SK-N-SH treated with all-trans-retinoic acid at 6 μM for 48 hours (cell line): ENCODE results near the gene CACNA2D3.

Source experiments
- ATAC-seq: fragments of 200-7000 bp; cut with Tn5 transposase; 3 replicates; pipeline ENCODE4 v1.9.1; 2020; ENCODE audit warnings: mild to moderate bottlenecking, moderate library complexity
- ARNTL ChIP-seq: fragments of 450-650 bp; formaldehyde crosslinking; IDR thresholded peaks from 2 replicates; pipeline ENCODE4 v1.5.0; 2020; ENCODE audit warnings: low read depth, mild to moderate bottlenecking, moderate library complexity, borderline replicate concordance
- BACH2 ChIP-seq: fragments of 250-450 bp; sonication (Bioruptor Pico); IDR thresholded peaks from 2 replicates; pipeline ENCODE4 v1.9.0; 2021; ENCODE audit warnings: mild to moderate bottlenecking, borderline replicate concordance
- CSDC2 ChIP-seq: fragments of 250-450 bp; sonication (Bioruptor Pico); IDR thresholded peaks from 2 replicates; pipeline ENCODE4 v1.5.0; 2020; ENCODE audit warnings: mild to moderate bottlenecking, moderate library complexity
- ESRRG ChIP-seq: fragments of 250-450 bp; sonication (Bioruptor Pico); IDR thresholded peaks from 2 replicates; pipeline ENCODE4 v1.6.1; 2021; ENCODE audit warnings: mild to moderate bottlenecking
- GLIS3 ChIP-seq: fragments of 250-450 bp; sonication (Bioruptor Pico); IDR thresholded peaks from 2 replicates; pipeline ENCODE4 v1.5.0; 2020; ENCODE audit warnings: mild to moderate bottlenecking, moderate library complexity
- ISL1 ChIP-seq: fragments of 250-450 bp; sonication (Bioruptor Pico); IDR thresholded peaks from 2 replicates; pipeline ENCODE4 v2.1.2; 2022; ENCODE audit warnings: mild to moderate bottlenecking, moderate library complexity
- OSR1 ChIP-seq: fragments of 250-450 bp; sonication (Bioruptor Pico); IDR thresholded peaks from 2 replicates; pipeline ENCODE4 v1.8.0; 2022; ENCODE audit warnings: moderate library complexity, mild to moderate bottlenecking, inconsistent platforms
- PPARA ChIP-seq: fragments of 250-450 bp; sonication (Bioruptor Pico); IDR thresholded peaks from 2 replicates; pipeline ENCODE4 v1.5.0; 2020; ENCODE audit warnings: mild to moderate bottlenecking, borderline replicate concordance
- RARB ChIP-seq: fragments of 250-450 bp; sonication (Bioruptor Pico); IDR thresholded peaks from 2 replicates; pipeline ENCODE4 v1.8.0; 2021; ENCODE audit warnings: mild to moderate bottlenecking, moderate library complexity
- SNAI2 ChIP-seq: fragments of 250-450 bp; sonication (Bioruptor Pico); IDR thresholded peaks from 2 replicates; pipeline ENCODE4 v1.5.0; 2020; ENCODE audit warnings: mild to moderate bottlenecking, moderate library complexity
- TCF4 ChIP-seq: fragments of 250-450 bp; sonication (Bioruptor Pico); IDR thresholded peaks from 2 replicates; pipeline ENCODE4 v1.8.0; 2021; ENCODE audit warnings: mild to moderate bottlenecking, moderate library complexity, borderline replicate concordance
- TOX ChIP-seq: fragments of 250-450 bp; sonication (Bioruptor Pico); IDR thresholded peaks from 2 replicates; pipeline ENCODE4 v1.8.0; 2021; ENCODE audit warnings: mild to moderate bottlenecking, moderate library complexity, borderline replicate concordance
- ZC3H10 ChIP-seq: fragments of 250-450 bp; sonication (Bioruptor Pico); IDR thresholded peaks from 2 replicates; pipeline ENCODE4 v1.5.1; 2021; ENCODE audit warnings: mild to moderate bottlenecking, moderate library complexity
- ZFP3 ChIP-seq: fragments of 250-450 bp; sonication (Bioruptor Pico); IDR thresholded peaks from 2 replicates; pipeline ENCODE4 v1.5.0; 2020; ENCODE audit warnings: mild to moderate bottlenecking, moderate library complexity
- ZFP30 ChIP-seq: fragments of 450-650 bp; formaldehyde crosslinking; IDR thresholded peaks from 2 replicates; pipeline ENCODE4 v1.5.0; 2022; ENCODE audit warnings: mild to moderate bottlenecking, moderate library complexity
- ZNF565 ChIP-seq: fragments of 450-650 bp; formaldehyde crosslinking; conservative IDR thresholded peaks from 2 replicates; pipeline ENCODE4 v1.5.0; 2020; ENCODE audit warnings: low read depth, mild to moderate bottlenecking, moderate library complexity
- ZNF70 ChIP-seq: fragments of 450-650 bp; formaldehyde crosslinking; IDR thresholded peaks from 2 replicates; pipeline ENCODE4 v1.5.0; 2020; ENCODE audit warnings: mild to moderate bottlenecking, moderate library complexity
- ZNF8 ChIP-seq: fragments of 450-650 bp; formaldehyde crosslinking; IDR thresholded peaks from 2 replicates; pipeline ENCODE4 v1.5.0; 2020; ENCODE audit warnings: mild to moderate bottlenecking, moderate library complexity
- TF ChIP-seq, protein P1 (sequence below): fragments of 250-450 bp; sonication (Bioruptor Pico); IDR thresholded peaks from 2 replicates; pipeline ENCODE4 v1.5.0; 2020; ENCODE audit warnings: mild to moderate bottlenecking, moderate library complexity
- TF ChIP-seq, protein P2 (sequence below): fragments of 250-450 bp; sonication (Bioruptor Pico); IDR thresholded peaks from 2 replicates; pipeline ENCODE4 v1.8.0; 2021; ENCODE audit warnings: low read depth, mild to moderate bottlenecking, moderate library complexity, borderline replicate concordance
- TF ChIP-seq, protein P3 (sequence below): fragments of 250-450 bp; sonication (Bioruptor Pico); IDR thresholded peaks from 2 replicates; pipeline ENCODE4 v1.5.1; 2020; ENCODE audit warnings: low read depth, mild to moderate bottlenecking, moderate library complexity
- TF ChIP-seq, protein P4 (sequence below): fragments of 250-450 bp; sonication (Bioruptor Pico); IDR thresholded peaks from 2 replicates; pipeline ENCODE4 v1.5.1; 2021; ENCODE audit warnings: mild to moderate bottlenecking, moderate library complexity
- TF ChIP-seq, protein P5 (sequence below): fragments of 250-450 bp; sonication (Bioruptor Pico); IDR thresholded peaks from 2 replicates; pipeline ENCODE4 v1.8.0; 2020; ENCODE audit warnings: mild to moderate bottlenecking, moderate library complexity, borderline replicate concordance

Gene CACNA2D3

DNA sequence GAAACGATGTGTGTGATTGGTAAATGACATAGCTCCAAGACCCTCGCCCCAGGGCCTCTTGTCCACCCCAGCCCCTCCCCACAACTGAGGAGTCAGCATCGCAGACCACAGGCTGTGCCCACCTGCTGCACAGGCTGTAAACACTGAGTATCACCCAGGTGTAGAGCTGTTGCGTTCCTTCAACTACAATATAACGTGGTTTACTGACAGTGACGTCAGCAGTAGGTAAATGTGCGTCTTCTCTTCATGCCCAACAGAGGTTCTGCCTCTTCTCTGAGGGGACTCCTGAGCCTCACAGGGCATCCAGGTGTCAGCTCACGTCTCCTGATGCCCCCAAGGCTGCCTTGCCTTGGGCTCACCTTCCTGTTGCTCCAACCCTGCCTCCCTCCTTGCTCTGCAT is 395.1 kb downstream of the CACNA2D3 start:
- TF ChIP-seq TOX (CRISPR knock-in tag), result no peak
- no peak for ATAC-seq

DNA sequence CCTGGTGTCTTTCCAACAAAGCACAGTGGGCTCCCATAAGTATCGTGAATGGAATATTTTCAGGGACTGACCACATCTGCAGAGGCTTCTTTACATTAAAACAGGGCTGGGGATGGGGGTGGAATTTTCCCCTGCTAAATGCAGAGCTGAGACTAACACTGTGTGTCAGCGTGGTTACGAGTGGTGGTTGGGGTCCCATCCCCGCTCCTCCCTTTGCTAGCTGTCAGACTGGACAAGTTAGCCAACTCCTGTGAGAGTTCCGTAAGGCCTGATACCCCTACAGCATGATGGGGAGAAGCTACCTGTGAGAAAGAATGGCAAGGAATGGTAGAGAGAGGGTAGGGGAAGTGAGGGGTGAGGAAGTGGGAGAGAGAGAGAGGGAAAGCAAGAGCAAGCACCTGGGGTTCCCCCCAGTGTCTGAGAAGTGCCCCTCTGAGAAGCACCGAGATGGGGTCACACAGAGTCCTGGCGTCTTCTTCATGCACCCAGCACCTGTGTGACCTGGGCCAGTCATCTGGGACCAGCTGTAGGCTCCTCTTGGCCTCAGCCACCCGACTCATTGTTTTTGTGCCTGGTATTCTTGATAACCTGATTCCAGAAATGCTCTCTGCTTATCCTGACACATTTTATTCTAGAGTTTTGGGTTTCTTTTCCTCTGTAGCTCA is 395.8 kb downstream of the CACNA2D3 start:
- ATAC-seq, result no peak
- TF ChIP-seq ESRRG (CRISPR knock-in tag) (no peak), ZFP30 (CRISPR knock-in tag) (no peak), PPARA (CRISPR knock-in tag) (no peak)
- TF ChIP-seq, protein P1, sequence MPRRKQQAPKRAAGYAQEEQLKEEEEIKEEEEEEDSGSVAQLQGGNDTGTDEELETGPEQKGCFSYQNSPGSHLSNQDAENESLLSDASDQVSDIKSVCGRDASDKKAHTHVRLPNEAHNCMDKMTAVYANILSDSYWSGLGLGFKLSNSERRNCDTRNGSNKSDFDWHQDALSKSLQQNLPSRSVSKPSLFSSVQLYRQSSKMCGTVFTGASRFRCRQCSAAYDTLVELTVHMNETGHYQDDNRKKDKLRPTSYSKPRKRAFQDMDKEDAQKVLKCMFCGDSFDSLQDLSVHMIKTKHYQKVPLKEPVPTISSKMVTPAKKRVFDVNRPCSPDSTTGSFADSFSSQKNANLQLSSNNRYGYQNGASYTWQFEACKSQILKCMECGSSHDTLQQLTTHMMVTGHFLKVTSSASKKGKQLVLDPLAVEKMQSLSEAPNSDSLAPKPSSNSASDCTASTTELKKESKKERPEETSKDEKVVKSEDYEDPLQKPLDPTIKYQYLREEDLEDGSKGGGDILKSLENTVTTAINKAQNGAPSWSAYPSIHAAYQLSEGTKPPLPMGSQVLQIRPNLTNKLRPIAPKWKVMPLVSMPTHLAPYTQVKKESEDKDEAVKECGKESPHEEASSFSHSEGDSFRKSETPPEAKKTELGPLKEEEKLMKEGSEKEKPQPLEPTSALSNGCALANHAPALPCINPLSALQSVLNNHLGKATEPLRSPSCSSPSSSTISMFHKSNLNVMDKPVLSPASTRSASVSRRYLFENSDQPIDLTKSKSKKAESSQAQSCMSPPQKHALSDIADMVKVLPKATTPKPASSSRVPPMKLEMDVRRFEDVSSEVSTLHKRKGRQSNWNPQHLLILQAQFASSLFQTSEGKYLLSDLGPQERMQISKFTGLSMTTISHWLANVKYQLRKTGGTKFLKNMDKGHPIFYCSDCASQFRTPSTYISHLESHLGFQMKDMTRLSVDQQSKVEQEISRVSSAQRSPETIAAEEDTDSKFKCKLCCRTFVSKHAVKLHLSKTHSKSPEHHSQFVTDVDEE, result no peak

DNA sequence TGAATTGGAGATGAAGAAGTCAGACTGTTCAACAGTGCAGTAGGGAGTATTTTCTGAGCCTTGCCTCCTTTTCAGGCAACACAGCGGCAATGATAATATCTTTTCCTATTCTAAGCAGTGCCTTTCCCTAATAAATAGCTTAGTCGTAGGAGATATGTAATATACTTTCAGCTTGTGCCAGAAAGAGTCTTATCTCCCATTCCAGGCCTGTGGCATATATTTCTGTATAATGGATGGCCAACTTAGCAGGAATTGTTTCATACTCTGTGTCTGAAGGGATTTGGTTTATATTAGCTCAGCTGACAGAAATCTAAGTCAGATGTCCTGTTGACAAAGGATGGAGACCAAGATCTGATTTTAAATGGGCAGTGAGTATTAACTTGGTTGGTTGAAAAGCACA is 397.1 kb downstream of the CACNA2D3 start:
- ATAC-seq, result no peak
- TF ChIP-seq, protein P2, sequence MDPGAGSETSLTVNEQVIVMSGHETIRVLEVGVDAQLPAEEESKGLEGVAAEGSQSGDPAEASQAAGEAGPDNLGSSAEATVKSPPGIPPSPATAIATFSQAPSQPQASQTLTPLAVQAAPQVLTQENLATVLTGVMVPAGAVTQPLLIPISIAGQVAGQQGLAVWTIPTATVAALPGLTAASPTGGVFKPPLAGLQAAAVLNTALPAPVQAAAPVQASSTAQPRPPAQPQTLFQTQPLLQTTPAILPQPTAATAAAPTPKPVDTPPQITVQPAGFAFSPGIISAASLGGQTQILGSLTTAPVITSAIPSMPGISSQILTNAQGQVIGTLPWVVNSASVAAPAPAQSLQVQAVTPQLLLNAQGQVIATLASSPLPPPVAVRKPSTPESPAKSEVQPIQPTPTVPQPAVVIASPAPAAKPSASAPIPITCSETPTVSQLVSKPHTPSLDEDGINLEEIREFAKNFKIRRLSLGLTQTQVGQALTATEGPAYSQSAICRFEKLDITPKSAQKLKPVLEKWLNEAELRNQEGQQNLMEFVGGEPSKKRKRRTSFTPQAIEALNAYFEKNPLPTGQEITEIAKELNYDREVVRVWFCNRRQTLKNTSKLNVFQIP, result no peak
- TF ChIP-seq BACH2 (0 out of 2 replicates have a peak, but pooled peaks have one; percentile 10), RARB (no peak), CSDC2 (CRISPR knock-in tag) (no peak), ZNF565 (CRISPR knock-in tag) (no peak), ARNTL (CRISPR knock-in tag) (no peak), GLIS3 (no peak), PPARA (CRISPR knock-in tag) (no peak), ZNF8 (no peak), ESRRG (CRISPR knock-in tag) (no peak), ZC3H10 (CRISPR knock-in tag) (no peak), ZFP30 (CRISPR knock-in tag) (no peak), ZFP3 (no peak), ZNF70 (CRISPR knock-in tag) (no peak), ISL1 (CRISPR knock-in tag) (peak; percentile 64), TOX (CRISPR knock-in tag) (no peak), OSR1 (CRISPR knock-in tag) (no peak), TCF4 (CRISPR knock-in tag) (peak; percentile 73), SNAI2 (no peak)
- TF ChIP-seq, protein P3, sequence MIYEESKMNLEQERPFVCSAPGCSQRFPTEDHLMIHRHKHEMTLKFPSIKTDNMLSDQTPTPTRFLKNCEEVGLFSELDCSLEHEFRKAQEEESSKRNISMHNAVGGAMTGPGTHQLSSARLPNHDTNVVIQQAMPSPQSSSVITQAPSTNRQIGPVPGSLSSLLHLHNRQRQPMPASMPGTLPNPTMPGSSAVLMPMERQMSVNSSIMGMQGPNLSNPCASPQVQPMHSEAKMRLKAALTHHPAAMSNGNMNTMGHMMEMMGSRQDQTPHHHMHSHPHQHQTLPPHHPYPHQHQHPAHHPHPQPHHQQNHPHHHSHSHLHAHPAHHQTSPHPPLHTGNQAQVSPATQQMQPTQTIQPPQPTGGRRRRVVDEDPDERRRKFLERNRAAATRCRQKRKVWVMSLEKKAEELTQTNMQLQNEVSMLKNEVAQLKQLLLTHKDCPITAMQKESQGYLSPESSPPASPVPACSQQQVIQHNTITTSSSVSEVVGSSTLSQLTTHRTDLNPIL (CRISPR knock-in tag), result no peak
- TF ChIP-seq, protein P4, sequence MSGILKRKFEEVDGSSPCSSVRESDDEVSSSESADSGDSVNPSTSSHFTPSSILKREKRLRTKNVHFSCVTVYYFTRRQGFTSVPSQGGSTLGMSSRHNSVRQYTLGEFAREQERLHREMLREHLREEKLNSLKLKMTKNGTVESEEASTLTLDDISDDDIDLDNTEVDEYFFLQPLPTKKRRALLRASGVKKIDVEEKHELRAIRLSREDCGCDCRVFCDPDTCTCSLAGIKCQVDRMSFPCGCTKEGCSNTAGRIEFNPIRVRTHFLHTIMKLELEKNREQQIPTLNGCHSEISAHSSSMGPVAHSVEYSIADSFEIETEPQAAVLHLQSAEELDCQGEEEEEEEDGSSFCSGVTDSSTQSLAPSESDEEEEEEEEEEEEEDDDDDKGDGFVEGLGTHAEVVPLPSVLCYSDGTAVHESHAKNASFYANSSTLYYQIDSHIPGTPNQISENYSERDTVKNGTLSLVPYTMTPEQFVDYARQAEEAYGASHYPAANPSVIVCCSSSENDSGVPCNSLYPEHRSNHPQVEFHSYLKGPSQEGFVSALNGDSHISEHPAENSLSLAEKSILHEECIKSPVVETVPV (CRISPR knock-in tag), result no peak
- TF ChIP-seq, protein P5, sequence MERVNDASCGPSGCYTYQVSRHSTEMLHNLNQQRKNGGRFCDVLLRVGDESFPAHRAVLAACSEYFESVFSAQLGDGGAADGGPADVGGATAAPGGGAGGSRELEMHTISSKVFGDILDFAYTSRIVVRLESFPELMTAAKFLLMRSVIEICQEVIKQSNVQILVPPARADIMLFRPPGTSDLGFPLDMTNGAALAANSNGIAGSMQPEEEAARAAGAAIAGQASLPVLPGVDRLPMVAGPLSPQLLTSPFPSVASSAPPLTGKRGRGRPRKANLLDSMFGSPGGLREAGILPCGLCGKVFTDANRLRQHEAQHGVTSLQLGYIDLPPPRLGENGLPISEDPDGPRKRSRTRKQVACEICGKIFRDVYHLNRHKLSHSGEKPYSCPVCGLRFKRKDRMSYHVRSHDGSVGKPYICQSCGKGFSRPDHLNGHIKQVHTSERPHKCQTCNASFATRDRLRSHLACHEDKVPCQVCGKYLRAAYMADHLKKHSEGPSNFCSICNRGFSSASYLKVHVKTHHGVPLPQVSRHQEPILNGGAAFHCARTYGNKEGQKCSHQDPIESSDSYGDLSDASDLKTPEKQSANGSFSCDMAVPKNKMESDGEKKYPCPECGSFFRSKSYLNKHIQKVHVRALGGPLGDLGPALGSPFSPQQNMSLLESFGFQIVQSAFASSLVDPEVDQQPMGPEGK (CRISPR knock-in tag), result no peak
- TF ChIP-seq, protein P1, result peak; percentile 73; the same call in 1 of the 2 replicates
- TF ChIP-seq, all 23 proteins: peak for 4
